Liver (tissue), 9 donors: ENCODE data around the gene PGS1. TPM values are rescaled to one million over a fixed set of nuclear protein-coding genes. Genes with fewer than 3 reads are reported as not detected.

ENCODE experiments used
- DNase-seq: peaks from one replicate; pipeline ENCODE4 v3.0.0-alpha.2; 2017; ENCODE audit warnings: low spot score
- H3K27ac ChIP-seq, 2 donors: one replicate each; pipeline ENCODE4 v1.7.0; 2013; ENCODE audit warnings: inconsistent platforms in 2 of 2, low read length in 2 of 2, control low read depth in 1 of 2, low read depth in 1 of 2, mild to moderate bottlenecking in 1 of 2
- H3K27me3 ChIP-seq, 4 donors: one replicate each; pipeline versions ENCODE4 v1.6.1 to v1.7.0; 2013; ENCODE audit warnings: low read length in 3 of 4, inconsistent platforms in 1 of 4, mild to moderate bottlenecking in 1 of 4, moderate library complexity in 1 of 4; ENCODE audit not compliant: control insufficient read depth in 4 of 4, insufficient read depth in 4 of 4
- H3K36me3 ChIP-seq, 4 donors: one replicate each; pipeline versions ENCODE4 v1.6.1 to v1.7.0; 2013; ENCODE audit warnings: low read length in 3 of 4, mild to moderate bottlenecking in 3 of 4, low read depth in 1 of 4, moderate library complexity in 1 of 4; ENCODE audit not compliant: control insufficient read depth in 4 of 4, insufficient read depth in 3 of 4
- H3K4me1 ChIP-seq, 4 donors: one replicate each; pipeline versions ENCODE4 v1.6.1 to v1.7.0; 2013; ENCODE audit warnings: low read length in 3 of 4, mild to moderate bottlenecking in 3 of 4, moderate library complexity in 1 of 4; ENCODE audit not compliant: control insufficient read depth in 4 of 4, insufficient read depth in 4 of 4
- H3K4me3 ChIP-seq, 3 donors: one replicate each; pipeline versions ENCODE4 v1.6.1 to v1.7.0; 2013; ENCODE audit warnings: low read length in 3 of 3, control low read depth in 1 of 3, low read depth in 1 of 3, mild to moderate bottlenecking in 1 of 3
- H3K9ac ChIP-seq, 2 donors: one replicate each; pipeline ENCODE4 v1.7.0; 2013; ENCODE audit warnings: low read length in 2 of 2, mild to moderate bottlenecking in 2 of 2, moderate library complexity in 2 of 2, control low read depth in 1 of 2, low read depth in 1 of 2
- H3K9me3 ChIP-seq, 4 donors: one replicate each; pipeline versions ENCODE4 v1.6.1 to v1.7.0; 2013; ENCODE audit warnings: low read length in 3 of 4; ENCODE audit not compliant: control insufficient read depth in 4 of 4
- ATF3 ChIP-seq: IDR thresholded peaks from 2 replicates; pipeline ENCODE4 v1.6.1; 2016; ENCODE audit warnings: antibody characterized with exemption
- EGR1 ChIP-seq, 2 donors: IDR thresholded peaks; 2 replicates each; pipeline ENCODE4 v1.6.1; 2016 to 2018; ENCODE audit warnings: antibody characterized with exemption in 2 of 2, low read depth in 2 of 2
- FOXA1 ChIP-seq: IDR thresholded peaks from 2 replicates; pipeline ENCODE4 v1.6.1; 2016; ENCODE audit warnings: antibody characterized with exemption
- FOXA2 ChIP-seq: IDR thresholded peaks from 2 replicates; pipeline ENCODE4 v1.6.1; 2016; ENCODE audit warnings: antibody characterized with exemption
- GABPA ChIP-seq, 2 donors: IDR thresholded peaks in 1 of 2; conservative IDR thresholded peaks in 1 of 2; 2 replicates each; pipeline ENCODE4 v1.6.1; 2016; ENCODE audit warnings: antibody characterized with exemption in 2 of 2, mild to moderate bottlenecking in 1 of 2, moderate library complexity in 1 of 2
- HNF4A ChIP-seq, 2 donors: conservative IDR thresholded peaks; 2 replicates each; pipeline ENCODE4 v1.6.1; 2016; ENCODE audit warnings: antibody characterized with exemption in 2 of 2, mild to moderate bottlenecking in 2 of 2
- HNF4G ChIP-seq: IDR thresholded peaks from 2 replicates; pipeline ENCODE4 v1.6.1; 2016; ENCODE audit warnings: antibody characterized with exemption
- JUND ChIP-seq, 2 donors: IDR thresholded peaks; 2 replicates each; pipeline ENCODE4 v1.6.1; 2016; ENCODE audit warnings: antibody characterized with exemption in 2 of 2
- MAX ChIP-seq: IDR thresholded peaks from 2 replicates; pipeline ENCODE4 v1.6.1; 2016; ENCODE audit warnings: antibody characterized with exemption
- NR2F2 ChIP-seq: IDR thresholded peaks from 2 replicates; pipeline ENCODE4 v1.6.1; 2016; ENCODE audit warnings: antibody characterized with exemption
- RAD21 ChIP-seq, 2 donors: IDR thresholded peaks; 2 replicates each; pipeline ENCODE4 v1.6.1; 2016; ENCODE audit warnings: antibody characterized with exemption in 2 of 2, mild to moderate bottlenecking in 2 of 2
- REST ChIP-seq: IDR thresholded peaks from 2 replicates; pipeline ENCODE4 v1.6.1; 2016; ENCODE audit warnings: antibody characterized with exemption, mild to moderate bottlenecking
- RXRA ChIP-seq, 2 donors: IDR thresholded peaks; 2 replicates each; pipeline ENCODE4 v1.6.1; 2017 to 2018; ENCODE audit warnings: antibody characterized with exemption in 2 of 2, mild to moderate bottlenecking in 1 of 2
- SP1 ChIP-seq: IDR thresholded peaks from 2 replicates; pipeline ENCODE4 v1.6.1; 2018; ENCODE audit warnings: antibody characterized with exemption, mild to moderate bottlenecking
- TAF1 ChIP-seq: conservative IDR thresholded peaks from 2 replicates; pipeline ENCODE4 v1.6.1; 2016; ENCODE audit warnings: antibody characterized with exemption, mild to moderate bottlenecking
- YY1 ChIP-seq: IDR thresholded peaks from 2 replicates; pipeline ENCODE4 v1.6.1; 2016; ENCODE audit warnings: antibody characterized with exemption, mild to moderate bottlenecking
- ZBTB33 ChIP-seq: IDR thresholded peaks from 2 replicates; pipeline ENCODE4 v1.6.1; 2016; ENCODE audit warnings: antibody characterized with exemption
- WGBS: extraction: QIAGEN DNeasy Blood & Tissue Kit; methylation state at CpG from one replicate; pipeline ENCODE4 v1.1.7; 2013; 5-methylcytosine and 5-hydroxymethylcytosine counted together
- polyA plus RNA-seq, 2 donors: library from polyadenylated mRNA; stranded (reverse) in 1 of 2; unstranded in 1 of 2; fragments of 200-250 nt in 1 of 2; fragments of >200 nt in 1 of 2; fragmentation: Nextera tagmentation in 1 of 2; extraction: Ambion mirVana in 1 of 2; gene quantifications; one replicate each; pipeline versions ENCODE4 v1.2.1 to v1.2.3, GENCODE V29; 2013 to 2015
- total RNA-seq, 2 donors: library from RNA; depleted of rRNA; stranded (reverse); fragments of >200 nt; gene quantifications; one replicate each; pipeline ENCODE4 v1.2.3, GENCODE V29; 2014
- donor health status: healthy.
- donor health status: healthy.
- donor health status: healthy.
- donor health status: healthy.
- donor health status: healthy.

Gene PGS1
- total and polyA plus RNA-seq, 4 donors, result 8.1 to 24.1 (median 12.2) TPM

GRCh38 chr17:78451753-78452152, 73.3 kb downstream of the PGS1 start (continued):
- no peak for TF ChIP-seq ZBTB33
- no peak for TF ChIP-seq GABPA (IDR thresholded peaks at IDR 0.05 in 1 of 2, conservative IDR thresholded peaks at IDR 0.05 in 1 of 2)
- TF ChIP-seq NR2F2, result no peak
- TF ChIP-seq FOXA2, result no peak
- no peak for TF ChIP-seq ATF3
- TF ChIP-seq HNF4A (conservative IDR thresholded peaks at IDR 0.05), result no peak
- TF ChIP-seq EGR1 (IDR thresholded peaks at IDR 0.05; ENCODE audit: low read depth in 2 of 2), result no peak
- TF ChIP-seq YY1, result no peak
- TF ChIP-seq RXRA (IDR thresholded peaks at IDR 0.05), result no peak
- TF ChIP-seq MAX, result no peak
- no peak for TF ChIP-seq FOXA1
- no peak for TF ChIP-seq RAD21 (IDR thresholded peaks at IDR 0.05)

- Histone ChIP-seq H3K27ac (no peak overlapping the region), H3K27me3 (peaks cover 0 to 2% (median under 1%) of the 10 kb centered on the region in 4 donors), H3K9ac (no peak overlapping the region), H3K4me1 (no peaks in the 10 kb centered on the region), H3K36me3 (no peaks in the 10 kb centered on the region), H3K9me3 (no peaks in the 10 kb centered on the region), H3K4me3 (no peak overlapping the region)
- TF ChIP-seq JUND (IDR thresholded peaks at IDR 0.05), result no peak
- TF ChIP-seq HNF4G, result no peak
- no peak for TF ChIP-seq EGR1 (IDR thresholded peaks at IDR 0.05; ENCODE audit: low read depth in 2 of 2)
- TF ChIP-seq YY1, result no peak
- no peak for TF ChIP-seq GABPA (IDR thresholded peaks at IDR 0.05 in 1 of 2, conservative IDR thresholded peaks at IDR 0.05 in 1 of 2)
- TF ChIP-seq NR2F2, result no peak
- TF ChIP-seq HNF4A (conservative IDR thresholded peaks at IDR 0.05), result no peak
- TF ChIP-seq REST, result no peak
- TF ChIP-seq MAX, result no peak
- TF ChIP-seq FOXA1, result no peak
- no peak for TF ChIP-seq FOXA2
- TF ChIP-seq SP1, result no peak
- no peak for TF ChIP-seq ATF3
- TF ChIP-seq TAF1, result no peak
- WGBS, result 94% methylated on average over 20 of the region's 20 CpGs
- DNase-seq, result no peak
Observed at GRCh38 chr17:78454346-78454745, 75.9 kb downstream of the PGS1 start.
